Choroid plexus epithelial cell (primary cell): ENCODE data around the gene SRRM1.
"Not testable (repeated sequence)": the region's sequence is repeated elsewhere in the genome, so short reads cannot be mapped to it uniquely, and the experiment has no call there.

Source experiments
- DNase-seq: peaks from one replicate; pipeline ENCODE4 v3.0.0-alpha.2; 2010; ENCODE audit warnings: low read depth
- H3K4me3 ChIP-seq: 2 replicates; pipeline ENCODE4 v1.5.1; 2011; ENCODE audit warnings: low read depth, mild to moderate bottlenecking, control low read depth, low read length, moderate library complexity
- CTCF ChIP-seq: conservative IDR thresholded peaks from 2 replicates; pipeline ENCODE4 v1.5.1; 2011; ENCODE audit warnings: low read depth, mild to moderate bottlenecking, control low read depth, inconsistent platforms, low read length, moderate library complexity

The SRRM1 gene

GRCh38 chr1:24659166-24659904 is 16.2 kb downstream of the SRRM1 start:
- no peak for TF ChIP-seq CTCF
- no peak for DNase-seq
- no peak overlapping the region for H3K4me3 ChIP-seq

GRCh38 chr1:24659993-24660665 is 17.0 kb downstream of the SRRM1 start:
- no peak for TF ChIP-seq CTCF
- peak; percentile 15 for DNase-seq
- no peak overlapping the region for H3K4me3 ChIP-seq

DNA sequence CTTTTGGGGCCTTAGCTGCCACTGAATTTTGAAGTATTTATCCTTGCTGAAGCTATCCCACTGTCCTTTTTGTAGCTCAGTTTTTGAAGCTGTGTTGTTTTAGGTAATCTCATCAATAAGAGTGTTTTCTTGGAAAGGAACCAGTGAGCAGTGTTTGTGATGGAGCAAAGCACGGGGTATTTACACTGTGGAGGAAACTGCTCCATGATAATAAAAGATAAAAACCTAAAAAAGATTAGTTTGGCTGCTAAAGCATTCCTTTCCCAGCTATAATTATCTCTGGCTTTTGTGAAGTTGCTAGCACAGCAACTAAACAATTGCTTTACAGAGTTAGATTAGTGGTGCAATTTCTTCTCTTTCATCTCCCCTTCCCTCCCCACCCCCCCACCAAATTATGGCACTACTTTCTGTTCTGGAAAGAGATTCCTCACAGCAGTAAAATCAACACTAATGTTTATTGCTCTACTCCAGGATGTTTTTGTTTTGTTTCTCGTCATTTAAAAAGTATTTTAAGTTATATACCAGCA is 21.5 kb downstream of the SRRM1 start:
- DNase-seq: no peak
- no peak for TF ChIP-seq CTCF
- H3K4me3 ChIP-seq: no peak overlapping the region

DNA sequence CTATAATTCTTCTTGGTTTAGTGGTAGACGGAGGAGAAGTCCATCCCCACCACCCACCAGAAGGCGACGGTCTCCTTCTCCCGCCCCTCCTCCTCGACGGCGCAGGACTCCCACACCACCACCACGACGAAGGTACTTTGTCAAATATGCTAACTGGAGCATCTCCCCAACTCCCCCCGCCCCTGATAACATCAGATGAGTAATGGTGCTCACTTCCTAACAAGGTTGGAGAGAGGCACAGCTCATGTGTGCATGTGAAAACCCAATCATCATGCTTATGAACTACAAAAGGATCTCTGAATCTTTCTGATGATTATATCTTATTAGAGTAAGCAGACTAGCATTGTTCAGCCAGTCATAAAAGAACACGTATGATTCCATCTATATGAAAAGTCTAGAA is 23.7 kb downstream of the SRRM1 start:
- no peak for DNase-seq
- no peak for TF ChIP-seq CTCF
- H3K4me3 ChIP-seq: no peak overlapping the region

- DNase-seq: not testable (repeated sequence)
These were observed 28.3 kb downstream of the SRRM1 start for GRCh38 chr1:24671372-24671771.

GRCh38 chr1:24672686-24673085 is 29.6 kb downstream of the SRRM1 start:
- peak; percentile 49 for DNase-seq
- H3K4me3 ChIP-seq: not testable (repeated sequence)

More at GRCh38 chr1:24671372-24671771, 28.3 kb downstream of the SRRM1 start:
- H3K4me3 ChIP-seq: not testable (repeated sequence)

GRCh38 chr1:24673341-24673740 is 30.2 kb downstream of the SRRM1 start:
- H3K4me3 ChIP-seq: no peak overlapping the region
- peak; percentile 29 for DNase-seq
- no peak for TF ChIP-seq CTCF

DNA sequence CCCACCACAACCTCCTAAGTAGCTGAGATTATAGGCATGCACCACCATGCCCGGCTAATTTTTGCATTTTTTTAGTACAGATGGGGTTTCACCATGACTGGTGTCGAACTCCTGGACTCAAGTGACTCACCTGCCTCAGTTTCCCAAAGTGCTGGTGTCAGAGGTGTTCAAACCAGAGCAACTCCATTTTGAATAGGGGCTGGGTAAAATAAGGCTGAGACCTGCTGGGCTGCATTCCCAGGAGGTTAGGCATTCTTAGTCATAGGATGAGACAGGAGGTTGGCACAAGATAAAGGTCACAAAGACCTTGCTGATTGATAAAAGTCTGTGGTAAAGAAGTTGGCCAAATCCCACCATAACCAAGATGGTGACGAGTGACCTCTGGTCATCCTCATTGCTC is 35.3 kb downstream of the SRRM1 start:
- not testable (repeated sequence) for DNase-seq, H3K4me3 ChIP-seq
